Activated CD4-positive, alpha-beta T cell treated with anti-CD3 and anti-CD28 coated beads, Interleukin-2, Interleukin-6, amounts not matched to agents 100 ng/mL and 50 ng/mL, durations not matched to agents 16 hours and 8 hours (primary cell): Measurements from ENCODE around the gene KCNJ10.

ENCODE experiments used
- DNase-seq: peaks from one replicate; pipeline ENCODE4 v3.0.0-alpha.2; 2020

Gene KCNJ10

GRCh38 chr1:159985473-159985872 lies 84.5 kb downstream of the KCNJ10 start:
- DNase-seq: no peak

GRCh38 chr1:159983681-159984080 lies 86.3 kb downstream of the KCNJ10 start:
- no peak for DNase-seq

GRCh38 chr1:159982280-159982679 lies 87.7 kb downstream of the KCNJ10 start:
- no peak for DNase-seq

GRCh38 chr1:159981351-159982055 lies 88.5 kb downstream of the KCNJ10 start:
- DNase-seq: no peak

GRCh38 chr1:159980786-159981185 lies 89.2 kb downstream of the KCNJ10 start:
- DNase-seq: no peak

- DNase-seq: no peak
These were observed 89.9 kb downstream of the KCNJ10 start for GRCh38 chr1:159980076-159980475.

- no peak for DNase-seq
These were observed 90.7 kb downstream of the KCNJ10 start for GRCh38 chr1:159979257-159979656.

GRCh38 chr1:159978107-159978398 lies 91.9 kb downstream of the KCNJ10 start:
- DNase-seq: no peak

GRCh38 chr1:159977364-159978106 lies 92.4 kb downstream of the KCNJ10 start:
- DNase-seq: no peak

GRCh38 chr1:159974350-159974965 lies 95.5 kb downstream of the KCNJ10 start:
- no peak for DNase-seq

GRCh38 chr1:159973350-159973940 lies 96.5 kb downstream of the KCNJ10 start:
- no peak for DNase-seq

- DNase-seq: no peak
These were observed 97.3 kb downstream of the KCNJ10 start for GRCh38 chr1:159972443-159973205.

GRCh38 chr1:159970932-159971342 lies 99.0 kb downstream of the KCNJ10 start:
- no peak for DNase-seq

GRCh38 chr1:159968901-159969300 lies 101.1 kb downstream of the KCNJ10 start:
- DNase-seq: no peak

GRCh38 chr1:159965263-159965662 lies 104.7 kb downstream of the KCNJ10 start:
- no peak for DNase-seq

GRCh38 chr1:159964144-159964543 lies 105.8 kb downstream of the KCNJ10 start:
- DNase-seq: no peak

- DNase-seq: no peak
These were observed 107.8 kb downstream of the KCNJ10 start for GRCh38 chr1:159962176-159962575.

GRCh38 chr1:159961636-159962035 lies 108.3 kb downstream of the KCNJ10 start:
- DNase-seq: no peak

- DNase-seq: no peak
These were observed 109.1 kb downstream of the KCNJ10 start for GRCh38 chr1:159960721-159961381.

- DNase-seq: no peak
These were observed 110.5 kb downstream of the KCNJ10 start for GRCh38 chr1:159959451-159959850.

GRCh38 chr1:159958719-159959380 lies 111.1 kb downstream of the KCNJ10 start:
- DNase-seq: peak; percentile 64

- DNase-seq: no peak
These were observed 112.1 kb downstream of the KCNJ10 start for GRCh38 chr1:159957824-159958268.
